ENCODE measurements around the gene HYI.
A peak's percentile ranks its signal among the peaks of the same experiment; 100 is the strongest.
"Not testable (repeated sequence)": the region's sequence is repeated elsewhere in the genome, so short reads cannot be mapped to it uniquely, and the experiment has no call there.

Gene HYI

DNA sequence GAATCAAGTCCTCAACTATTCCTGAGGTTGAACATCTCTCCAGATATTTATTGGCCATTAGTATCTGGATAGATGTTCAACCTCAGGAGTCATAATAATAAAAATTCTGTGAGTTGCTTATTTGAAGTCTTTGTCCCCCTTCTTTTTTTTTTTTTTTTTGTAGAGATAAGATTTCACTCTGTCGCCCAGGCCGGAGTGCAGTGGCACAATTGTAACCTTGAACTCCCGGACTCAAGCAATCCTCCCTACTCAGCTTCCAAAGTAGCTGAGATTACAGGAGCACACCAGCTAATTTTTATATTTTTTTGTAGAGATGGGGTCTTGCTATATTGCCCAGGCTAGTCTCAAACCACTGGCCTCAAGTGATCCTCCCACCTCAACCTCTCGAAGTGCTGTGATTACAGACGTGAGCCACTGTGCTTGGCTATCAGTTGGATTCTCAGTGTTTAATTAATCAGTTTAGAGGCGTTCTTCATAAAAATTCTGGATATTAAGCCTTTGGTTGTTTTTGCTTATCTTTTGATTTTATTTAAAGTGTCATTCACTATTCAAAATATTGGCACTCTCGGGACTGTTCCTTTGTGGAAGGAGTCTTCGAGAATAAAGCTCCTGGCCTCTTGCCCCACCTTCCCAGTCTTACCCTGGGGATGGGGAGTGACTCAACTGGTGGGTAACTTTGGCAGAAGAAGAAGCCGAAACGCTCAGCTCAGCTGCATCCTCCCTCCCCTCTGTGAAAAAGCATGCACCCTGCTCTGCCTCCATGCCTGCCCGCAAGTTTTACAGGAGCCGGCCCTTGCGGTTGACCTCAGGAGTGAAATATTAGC is 11.2 kb upstream of the HYI start:
- DNase-seq (ENCODE audit: low spot score) = no peak

DNA sequence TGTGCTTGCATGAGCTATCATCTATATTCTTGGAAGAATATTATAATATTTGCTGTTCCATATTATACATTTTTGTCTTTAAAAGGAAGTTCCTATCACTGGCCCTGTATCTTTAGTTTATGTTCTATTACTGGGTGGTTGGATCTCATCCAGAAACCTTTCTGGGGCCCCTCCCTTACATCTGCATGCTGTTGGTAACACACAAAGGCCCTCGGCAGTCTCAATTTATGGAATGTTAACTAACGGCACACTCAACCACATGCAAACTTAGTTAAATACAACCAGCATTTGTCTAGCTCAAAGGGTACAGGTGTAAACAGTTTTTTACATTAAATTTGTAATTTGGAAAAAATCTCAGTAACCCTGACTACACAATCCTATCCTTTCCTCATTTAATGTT is 9.7 kb upstream of the HYI start:
- DNase-seq (ENCODE audit: low spot score) = no peak

DNA sequence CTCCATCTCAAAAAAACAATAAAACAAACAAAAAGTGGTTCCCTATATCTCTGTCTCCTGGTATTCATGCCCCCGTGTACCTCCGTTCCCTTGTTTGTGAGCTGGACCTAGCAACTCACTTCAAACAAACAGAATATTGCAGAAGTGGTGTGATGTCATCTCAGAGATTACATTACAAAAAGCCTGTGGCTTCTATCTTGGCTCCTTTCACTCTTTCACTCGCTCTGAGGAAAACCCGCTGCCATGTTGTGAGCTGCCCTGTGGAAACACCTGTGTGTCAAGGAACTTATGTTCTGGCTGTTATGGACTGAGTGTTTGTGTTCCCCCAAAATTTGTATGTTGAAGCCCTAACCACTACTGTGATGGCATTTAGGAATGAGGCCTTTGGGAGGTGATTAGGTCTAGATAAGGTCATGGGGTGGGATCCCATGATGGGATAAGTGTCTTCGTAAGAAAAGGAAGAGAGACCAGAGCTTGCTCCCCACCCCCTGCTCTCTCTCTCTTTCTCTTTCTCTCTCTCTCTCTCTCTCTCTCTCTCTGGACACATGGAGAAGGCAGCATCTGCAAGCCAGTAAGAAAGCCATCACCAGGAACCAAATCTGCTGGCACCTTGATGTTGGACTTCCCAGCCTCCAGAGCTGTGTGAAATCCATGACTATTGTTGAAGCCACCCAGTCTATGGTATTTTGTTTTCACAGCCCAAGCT is 7.4 kb upstream of the HYI start:
- no peak for DNase-seq (ENCODE audit: low spot score)

DNA sequence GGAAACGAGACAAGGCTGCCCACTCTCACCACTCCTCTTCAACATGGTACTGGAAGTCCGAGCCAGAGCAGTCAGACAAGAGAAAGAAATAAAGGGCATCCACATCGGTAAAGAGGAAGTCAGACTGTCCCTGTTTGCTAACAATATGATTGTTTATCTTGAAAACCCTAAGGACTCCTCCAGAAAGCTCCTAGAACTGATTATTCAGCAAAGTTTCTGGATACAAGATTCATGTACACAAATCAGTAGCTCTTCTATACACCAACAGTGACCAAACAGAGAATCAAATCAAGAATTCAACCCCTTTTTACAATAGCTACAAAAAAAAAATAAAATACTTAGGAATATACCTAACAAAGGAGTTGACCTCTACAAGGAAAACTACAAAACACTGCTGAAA is 4.6 kb upstream of the HYI start:
- not testable (repeated sequence) for DNase-seq (ENCODE audit: low spot score)

DNA sequence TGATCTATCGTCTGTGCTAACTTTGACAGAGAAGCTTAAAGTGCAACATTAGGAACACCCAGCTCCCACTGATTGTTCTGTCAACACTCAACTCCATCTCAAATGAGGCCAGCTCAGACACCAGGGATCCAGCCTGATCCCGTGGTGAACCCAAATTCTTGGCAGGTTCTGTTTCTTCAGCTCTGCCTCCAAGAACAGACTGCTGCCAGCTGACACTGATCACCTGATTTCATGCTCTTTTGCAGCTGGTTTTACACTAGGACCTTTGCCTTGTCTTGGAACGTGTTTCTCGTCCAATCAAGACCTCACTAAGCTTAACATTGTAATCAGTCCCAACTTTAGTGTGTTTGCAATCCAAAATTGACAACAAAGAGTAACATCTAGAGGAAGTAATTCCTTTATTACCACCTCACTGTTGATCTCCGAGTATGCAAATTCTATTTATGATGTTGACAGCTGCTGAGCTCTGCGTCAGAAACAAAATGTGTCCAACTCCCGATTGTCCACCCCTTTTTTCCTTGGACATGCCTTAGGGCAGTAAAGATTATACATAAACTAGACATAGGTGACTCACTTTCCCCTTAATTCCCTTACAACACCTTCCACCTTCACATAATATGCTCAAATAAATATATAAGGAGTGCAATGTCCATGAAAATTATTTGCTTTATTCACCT is 1.6 kb upstream of the HYI start:
- DNase-seq (ENCODE audit: low spot score) = no peak

DNA sequence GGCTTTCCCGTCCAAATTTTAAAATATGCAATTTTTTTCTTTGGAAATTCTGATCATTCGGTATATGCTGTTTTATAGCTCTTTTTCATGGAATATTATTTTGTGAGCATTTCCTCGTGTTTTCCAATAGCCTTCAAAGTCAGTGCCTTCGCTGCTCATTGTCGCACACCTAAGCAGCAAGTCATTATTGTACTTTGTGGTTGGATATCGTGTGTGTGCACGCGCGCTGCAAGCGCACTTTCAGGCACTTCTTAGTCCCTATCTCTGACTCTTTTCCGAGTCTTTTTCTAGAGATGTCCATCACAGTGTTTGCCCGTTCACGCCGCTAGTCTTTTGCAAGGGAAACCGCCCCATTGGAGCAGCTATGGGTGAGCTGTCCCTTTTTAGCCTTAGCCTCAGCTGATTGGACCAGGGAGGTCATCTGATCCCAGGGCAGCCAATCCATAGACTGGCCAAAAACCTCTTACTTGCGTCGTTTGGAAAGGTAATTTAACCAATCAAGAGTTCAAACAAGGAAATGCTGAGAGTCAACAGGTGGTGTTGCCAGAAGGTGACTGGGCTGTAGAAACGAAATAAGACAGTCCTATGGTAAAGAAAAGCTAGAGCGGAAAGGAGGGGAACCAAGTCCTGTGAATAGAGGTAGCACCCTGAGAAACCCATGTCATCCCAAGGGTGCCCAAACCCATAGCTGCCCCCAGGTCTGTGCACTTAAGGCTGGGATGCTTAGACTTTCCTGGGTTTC is 710 bp upstream of the HYI start:
- DNase-seq (ENCODE audit: low spot score) = peak; percentile 92

DNA sequence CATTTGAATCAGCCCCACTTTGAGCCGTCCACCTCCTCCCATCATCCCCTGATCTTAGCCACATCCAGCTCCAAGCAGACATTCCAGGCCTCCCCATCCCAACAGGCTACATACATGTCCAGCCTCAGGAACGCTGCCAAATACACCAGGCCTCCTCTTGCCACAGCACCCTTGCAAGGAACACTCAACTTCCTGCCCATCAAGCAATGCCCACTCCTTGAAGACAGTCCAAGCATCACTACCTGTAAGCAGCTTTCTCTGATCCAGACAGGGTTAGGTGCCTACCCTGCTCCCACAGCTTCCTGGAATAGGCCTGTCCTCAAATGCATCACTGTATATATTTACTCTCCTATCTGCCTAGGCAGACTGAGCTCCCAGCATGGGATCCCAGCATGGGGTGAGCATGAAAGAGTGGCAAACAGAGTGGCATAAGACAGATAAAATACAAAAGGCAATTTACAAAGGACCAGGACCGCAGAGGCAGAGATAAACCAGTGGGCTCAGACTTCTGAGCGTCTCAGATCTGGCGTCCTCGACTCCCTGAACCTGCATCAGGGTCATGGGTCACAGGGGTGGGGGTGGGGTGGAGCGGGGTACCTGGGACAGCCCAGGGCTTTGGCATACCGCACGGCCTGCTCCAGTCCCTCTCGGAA is 816 bp downstream of the HYI start:
- DNase-seq (ENCODE audit: low spot score) = peak; percentile 75

DNA sequence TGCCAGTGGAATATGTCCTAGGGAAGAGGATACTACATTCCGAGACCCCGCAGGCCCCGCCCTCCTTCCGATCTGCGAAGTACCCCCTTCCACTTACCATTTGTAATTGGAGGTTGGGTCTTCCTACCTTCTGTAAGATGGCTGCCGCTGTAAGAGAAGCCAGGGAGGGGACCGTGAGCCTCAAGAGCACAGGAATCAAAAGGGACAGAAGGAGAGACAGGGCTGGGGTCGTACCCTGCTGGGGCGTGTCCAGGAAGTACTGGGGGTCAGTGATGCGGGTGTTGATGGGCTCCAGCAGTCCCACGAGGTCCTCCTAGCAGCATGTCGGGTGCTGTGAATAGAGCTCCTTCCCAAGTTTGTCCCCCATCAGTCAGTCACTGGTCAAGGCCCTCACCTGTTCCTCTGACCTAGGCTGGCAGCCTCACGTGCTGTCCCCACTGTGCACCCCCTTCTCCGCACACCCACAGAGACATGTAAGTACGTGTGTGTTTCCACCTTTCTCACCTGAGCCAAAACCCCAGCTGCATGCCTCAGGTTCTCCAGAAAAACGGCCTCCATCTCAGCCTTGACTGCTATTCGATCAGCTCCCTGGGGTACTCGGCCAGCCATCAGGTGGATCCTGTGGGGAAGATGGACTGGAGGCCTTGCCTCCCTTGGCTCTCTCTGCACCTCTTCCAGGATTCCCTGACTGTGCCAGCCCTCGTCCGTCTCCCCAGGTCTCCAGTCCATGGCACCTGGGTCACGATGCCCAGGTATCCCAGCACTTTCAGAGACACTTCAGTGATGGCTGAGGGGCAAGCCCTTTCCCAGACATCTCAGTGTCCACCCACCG is 1.8 kb downstream of the HYI start:
- no peak for DNase-seq (ENCODE audit: low spot score)

DNA sequence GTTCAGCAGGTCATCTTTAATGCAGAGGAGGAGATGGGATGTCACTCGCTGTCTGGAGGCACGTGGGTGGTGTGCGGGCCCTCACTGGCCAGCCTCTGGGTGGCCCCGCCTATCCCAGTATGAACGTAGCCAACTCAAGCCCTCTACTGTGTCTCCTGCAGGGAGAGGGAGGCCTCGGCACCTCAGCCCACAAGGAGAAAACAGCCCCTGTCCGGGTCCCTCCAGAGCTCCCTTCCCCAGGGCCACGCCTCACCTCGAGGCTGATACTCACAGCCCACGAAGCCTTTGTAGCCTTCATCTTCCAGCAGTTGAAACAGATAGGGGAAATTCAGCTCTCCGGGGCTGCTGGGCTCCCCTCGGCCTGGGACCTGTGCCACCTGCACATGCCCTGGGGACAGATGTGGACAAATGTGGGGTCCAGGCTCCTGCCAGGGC is 2.6 kb downstream of the HYI start:
- no peak for DNase-seq (ENCODE audit: low spot score)

DNA sequence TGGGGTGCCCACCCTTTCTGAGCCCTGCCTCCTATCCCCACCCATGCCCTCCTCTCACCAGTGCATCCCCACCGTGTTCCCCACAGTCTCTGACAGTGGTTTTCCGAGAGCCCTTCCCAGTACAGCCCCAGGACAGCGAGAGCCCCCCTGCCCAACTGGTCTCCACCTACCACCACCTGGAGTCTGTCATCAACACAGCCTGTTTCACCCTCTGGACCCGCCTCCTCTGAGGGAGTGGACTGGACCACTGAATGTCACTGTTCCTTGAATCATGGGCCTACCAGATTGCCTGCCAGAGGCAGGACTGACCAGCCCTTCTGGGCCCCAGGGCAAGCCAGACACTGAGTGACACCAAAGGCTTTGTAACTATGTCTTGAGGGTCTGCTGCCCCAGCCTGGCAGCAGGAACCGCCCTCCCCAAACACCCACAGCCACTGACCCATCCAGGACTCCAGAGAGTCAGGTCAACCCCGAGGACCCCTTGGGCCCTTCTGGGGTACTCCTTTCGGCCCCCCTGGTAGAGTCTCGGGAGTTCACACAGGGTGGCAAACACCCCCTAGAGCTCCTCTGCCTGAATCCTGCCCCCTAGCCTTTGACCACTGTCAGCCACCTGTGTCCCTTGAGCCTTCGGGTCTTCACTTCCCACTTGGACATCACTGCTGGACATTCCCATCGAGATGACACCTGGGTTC is 3.3 kb downstream of the HYI start:
- DNase-seq (ENCODE audit: low spot score) = no peak

DNA sequence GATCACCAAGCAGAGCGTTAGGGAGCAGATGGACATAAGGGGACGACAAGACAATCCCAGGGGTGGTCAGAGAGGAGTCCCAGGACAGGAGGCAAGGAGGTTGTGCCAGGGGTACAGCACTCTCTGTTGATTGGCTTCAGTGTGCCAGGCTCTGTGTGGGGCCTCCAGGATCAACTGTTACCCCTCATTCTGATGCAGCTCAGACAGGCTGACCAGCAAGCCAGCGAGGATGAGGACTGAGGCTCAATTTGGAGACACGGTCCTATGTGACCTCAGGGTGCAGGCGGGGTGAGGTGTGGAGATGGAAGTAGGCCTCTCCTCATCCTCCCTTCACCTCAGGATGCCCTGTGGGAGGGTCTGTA is 4.0 kb downstream of the HYI start:
- DNase-seq (ENCODE audit: low spot score) = no peak

DNA sequence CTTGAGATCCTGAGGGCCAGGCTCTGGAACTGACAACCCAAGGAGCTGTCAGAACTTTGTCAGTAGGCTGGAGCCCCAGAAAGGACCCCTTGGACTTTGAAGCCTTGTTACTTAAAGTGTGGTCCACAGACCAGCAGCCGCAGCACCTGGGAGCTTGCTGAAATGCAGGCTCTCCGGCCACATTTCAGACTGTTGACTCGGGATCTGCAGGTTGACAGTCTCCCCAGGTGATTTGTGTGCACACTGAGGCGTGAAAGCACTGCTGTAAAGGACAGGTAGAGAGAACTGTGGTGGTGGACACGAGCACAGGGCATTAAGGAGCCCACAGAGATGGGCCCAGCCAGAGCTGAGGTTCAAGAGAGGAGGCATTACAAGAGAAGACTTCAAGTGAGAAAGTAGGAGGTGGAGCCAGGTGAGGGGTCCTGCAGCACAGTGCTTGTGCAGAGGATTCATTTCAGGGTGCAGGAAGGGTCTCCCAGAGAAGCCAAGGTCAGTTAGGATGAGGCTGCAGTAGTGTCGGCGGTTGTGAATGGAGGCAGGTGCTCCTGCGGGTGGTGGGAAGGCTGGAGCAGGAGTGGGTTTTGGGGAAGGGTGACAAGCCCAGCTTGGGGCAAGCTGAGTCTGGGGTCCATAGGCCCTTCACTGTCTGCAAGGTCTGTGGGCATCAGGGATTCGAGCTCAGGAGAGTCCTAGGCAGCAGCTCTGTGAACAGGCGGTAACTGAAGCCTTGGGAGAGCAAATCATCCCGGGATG is 4.6 kb downstream of the HYI start:
- DNase-seq (ENCODE audit: low spot score) = peak; percentile 42

DNA sequence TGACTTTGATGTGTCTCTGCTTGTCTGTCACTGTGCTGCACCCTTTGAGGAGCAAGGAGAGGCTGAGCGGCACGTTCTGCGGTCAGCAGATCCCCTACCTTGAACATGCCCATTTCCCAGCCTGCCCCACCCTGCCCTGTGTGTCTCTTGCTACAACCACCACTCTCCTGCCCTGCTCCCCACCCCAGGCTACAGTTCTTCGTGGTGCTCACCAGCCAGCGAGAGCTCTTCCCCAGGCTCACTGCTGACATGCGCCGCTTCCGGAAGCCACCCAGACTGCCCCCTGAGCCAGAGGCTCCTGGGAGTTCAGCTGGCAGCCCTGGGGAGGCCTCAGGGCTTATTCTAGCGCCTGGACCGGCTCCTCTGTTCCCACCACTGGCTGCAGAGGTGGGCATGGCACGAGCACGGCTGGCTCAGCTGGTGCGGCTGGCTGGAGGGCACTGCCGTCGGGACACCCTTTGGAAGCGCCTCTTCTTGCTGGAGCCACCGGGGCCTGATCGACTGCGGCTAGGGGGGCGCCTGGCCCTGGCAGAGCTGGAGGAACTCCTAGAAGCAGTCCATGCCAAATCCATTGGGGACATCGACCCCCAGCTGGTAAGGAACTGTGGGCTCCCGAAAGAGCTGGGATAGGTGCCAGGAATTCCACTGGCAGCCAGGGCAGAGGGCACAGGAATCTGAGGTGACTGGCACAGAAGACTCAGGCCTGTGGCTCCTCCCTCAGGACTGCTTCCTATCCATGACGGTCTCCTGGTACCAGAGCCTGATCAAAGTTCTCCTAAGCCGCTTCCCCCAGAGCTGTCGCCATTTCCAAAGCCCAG is 5.6 kb downstream of the HYI start:
- peak; percentile 71 for DNase-seq (ENCODE audit: low spot score)

DNA sequence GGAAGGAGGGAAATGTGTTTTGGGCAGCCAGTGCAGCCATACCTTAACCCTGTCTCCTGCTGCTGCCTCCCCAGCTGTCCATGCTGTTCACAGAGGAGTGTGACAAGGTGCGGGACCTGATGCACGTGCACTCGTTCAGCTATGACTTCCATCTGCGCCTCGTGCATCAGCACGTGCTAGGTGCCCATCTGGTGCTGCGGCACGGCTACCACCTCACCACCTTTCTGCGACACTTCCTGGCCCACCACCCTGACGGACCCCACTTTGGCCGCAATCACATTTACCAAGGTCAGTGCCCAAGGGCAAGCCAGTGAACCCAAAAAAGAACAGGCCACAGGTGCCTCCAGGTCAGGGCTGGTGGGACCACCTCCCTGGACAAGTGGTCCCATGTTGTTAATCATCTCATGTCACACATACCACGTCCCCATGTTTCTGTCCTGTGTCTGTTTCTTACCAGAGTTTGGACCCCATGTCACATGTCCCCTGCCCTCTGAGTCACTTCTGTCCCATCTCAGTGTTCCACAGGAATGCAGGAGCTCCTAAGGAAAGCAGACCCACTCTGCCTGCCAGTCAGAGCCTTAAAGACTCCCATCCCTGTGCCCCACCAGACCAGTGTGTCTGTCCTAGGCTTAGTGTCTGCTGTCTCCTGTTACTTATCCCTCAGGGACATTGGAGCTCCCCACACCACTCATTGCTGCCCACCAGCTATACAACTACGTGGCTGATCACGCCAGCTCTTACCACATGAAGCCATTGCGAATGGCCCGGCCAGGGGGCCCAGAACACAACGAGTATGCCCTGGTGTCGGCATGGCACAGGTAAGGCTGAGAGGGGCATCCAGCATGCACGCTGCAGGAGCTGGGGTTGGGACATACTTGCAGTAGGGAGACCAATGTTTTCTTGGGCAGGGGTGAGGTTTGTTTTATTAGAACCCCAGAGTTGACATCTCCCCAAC is 6.6 kb downstream of the HYI start:
- DNase-seq (ENCODE audit: low spot score) = peak; percentile 57

DNA sequence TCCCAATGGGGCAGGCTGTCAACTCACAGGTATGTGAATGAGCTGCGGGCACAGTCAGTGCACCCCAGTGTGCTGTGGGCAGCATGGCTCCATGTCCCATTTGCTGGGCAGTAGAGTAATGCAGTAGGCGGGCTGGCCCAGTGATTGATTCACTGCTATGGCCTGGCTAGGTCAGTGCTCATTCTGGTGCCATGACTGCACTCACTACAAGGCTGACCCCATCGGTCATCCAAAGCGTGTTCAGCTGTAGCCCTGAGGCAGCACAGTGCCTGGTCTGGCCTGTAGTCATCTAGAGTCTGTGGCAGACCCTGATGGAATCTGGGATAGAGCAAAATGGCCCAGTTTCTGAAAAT is 7.4 kb downstream of the HYI start:
- DNase-seq (ENCODE audit: low spot score) = peak; percentile 34

DNA sequence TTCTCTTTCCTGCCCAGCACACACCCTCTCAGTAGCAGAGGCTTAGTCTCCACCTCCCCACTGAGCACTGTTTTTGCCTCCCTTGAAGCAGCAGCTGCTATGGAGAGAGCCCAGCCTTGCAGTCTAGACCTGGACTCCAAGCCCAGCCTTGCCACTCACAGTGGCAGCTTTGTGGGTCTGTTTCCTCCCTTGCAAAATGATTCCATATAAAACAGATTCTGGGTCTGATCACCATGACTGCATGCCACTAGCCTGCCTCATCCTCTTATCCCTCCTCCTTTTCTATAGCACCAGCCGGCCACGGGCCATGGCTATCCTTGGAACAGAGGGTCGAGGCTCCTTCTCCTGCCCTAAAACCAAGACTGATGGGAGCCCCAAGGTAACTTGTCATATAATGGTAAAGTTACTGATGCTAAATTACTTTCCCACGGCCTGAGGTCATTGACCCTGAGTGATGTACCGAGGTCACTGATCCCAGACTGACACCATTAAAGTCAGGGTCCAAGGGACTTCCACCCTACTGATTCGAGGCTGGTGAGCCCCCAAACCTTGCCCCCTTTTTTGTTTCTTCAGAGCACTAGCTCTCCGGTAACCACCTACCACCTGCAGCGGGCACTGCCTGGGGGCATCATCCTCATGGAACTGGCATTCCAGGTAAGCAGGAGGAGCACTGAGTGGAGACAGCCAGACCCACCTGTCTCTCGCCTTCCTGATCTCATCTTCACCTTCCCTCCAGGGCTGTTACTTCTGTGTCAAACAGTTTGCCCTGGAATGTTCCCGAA is 7.9 kb downstream of the HYI start:
- DNase-seq (ENCODE audit: low spot score) = no peak

DNA sequence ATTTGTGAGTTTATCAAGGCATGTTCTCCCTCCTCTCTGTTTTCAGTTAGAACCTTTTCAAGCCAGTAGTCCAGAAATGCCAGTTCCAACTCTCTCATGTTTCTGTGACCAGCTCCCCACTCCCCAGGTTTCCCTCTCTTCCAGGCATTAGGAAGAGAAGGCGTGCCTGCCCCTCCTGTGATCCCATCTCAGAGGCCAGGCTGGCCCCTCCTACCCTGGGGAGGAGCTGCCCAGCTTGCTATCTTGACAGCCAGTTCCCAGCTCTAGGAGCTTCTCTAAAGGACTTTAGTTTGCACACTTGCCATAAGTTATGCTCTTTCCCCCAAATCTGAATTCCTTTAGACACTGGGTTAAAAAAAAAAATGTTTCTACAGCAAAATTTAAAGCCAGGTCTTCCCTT is 8.9 kb downstream of the HYI start:
- no peak for DNase-seq (ENCODE audit: low spot score)
